ENCODE results near the gene CD48. TPM values are rescaled to one million over a fixed set of nuclear protein-coding genes. Genes with fewer than 3 reads are reported as not detected.

Gene CD48
- total and polyA plus RNA-seq, 2 donors, result 7.0 to 7.5 TPM

GRCh38 chr1:160671603-160672517, 39.8 kb downstream of the CD48 start:
- H3K4me1 ChIP-seq (ENCODE audit: insufficient read depth), result no peaks in the 10 kb centered on the region
- H3K27ac ChIP-seq (ENCODE audit: low read depth), result no peak overlapping the region
- 43% methylated on average over 3 of the region's 3 CpGs for WGBS
- no peak overlapping the region for H3K4me3 ChIP-seq (ENCODE audit: low read depth, low read length)
- H3K36me3 ChIP-seq (ENCODE audit: insufficient read depth), result no peaks in the 10 kb centered on the region
- no peak for DNase-seq (ENCODE audit: extremely low spot score)

- 90% methylated on average over 4 of the region's 4 CpGs for WGBS
- no peak overlapping the region for H3K27ac ChIP-seq (ENCODE audit: low read depth)
- H3K36me3 ChIP-seq (ENCODE audit: insufficient read depth), result no peaks in the 10 kb centered on the region
- H3K4me3 ChIP-seq (ENCODE audit: low read depth, low read length), result no peak overlapping the region
- DNase-seq (ENCODE audit: extremely low spot score), result no peak
- no peaks in the 10 kb centered on the region for H3K4me1 ChIP-seq (ENCODE audit: insufficient read depth)
Measured at GRCh38 chr1:160670701-160671100, 40.9 kb downstream of the CD48 start.

- H3K4me1 ChIP-seq (ENCODE audit: insufficient read depth), result no peaks in the 10 kb centered on the region
- H3K4me3 ChIP-seq (ENCODE audit: low read depth, low read length), result no peak overlapping the region
- no peak for DNase-seq (ENCODE audit: extremely low spot score)
- H3K27ac ChIP-seq (ENCODE audit: low read depth), result no peak overlapping the region
- H3K36me3 ChIP-seq (ENCODE audit: insufficient read depth), result no peaks in the 10 kb centered on the region
- 97% methylated on average over 20 of the region's 20 CpGs for WGBS
Measured at GRCh38 chr1:160669802-160670201, 41.8 kb downstream of the CD48 start.

GRCh38 chr1:160669276-160669675, 42.3 kb downstream of the CD48 start:
- Histone ChIP-seq H3K27ac (ENCODE audit: low read depth) (no peak overlapping the region), H3K4me1 (ENCODE audit: insufficient read depth) (no peaks in the 10 kb centered on the region), H3K4me3 (ENCODE audit: low read depth, low read length) (no peak overlapping the region), H3K36me3 (ENCODE audit: insufficient read depth) (no peaks in the 10 kb centered on the region)
- DNase-seq (ENCODE audit: extremely low spot score), result no peak

- WGBS, result 83% methylated on average over 2 of the region's 2 CpGs
- no peaks in the 10 kb centered on the region for H3K4me1 ChIP-seq (ENCODE audit: insufficient read depth)
- H3K36me3 ChIP-seq (ENCODE audit: insufficient read depth), result no peaks in the 10 kb centered on the region
- no peak overlapping the region for H3K4me3 ChIP-seq (ENCODE audit: low read depth, low read length)
- no peak overlapping the region for H3K27ac ChIP-seq (ENCODE audit: low read depth)
- no peak for DNase-seq (ENCODE audit: extremely low spot score)
Measured at GRCh38 chr1:160667896-160668295, 43.7 kb downstream of the CD48 start.

- no peak for DNase-seq (ENCODE audit: extremely low spot score)
- Histone ChIP-seq H3K36me3 (ENCODE audit: insufficient read depth) (no peaks in the 10 kb centered on the region), H3K4me3 (ENCODE audit: low read depth, low read length) (no peak overlapping the region), H3K4me1 (ENCODE audit: insufficient read depth) (no peaks in the 10 kb centered on the region), H3K27ac (ENCODE audit: low read depth) (no peak overlapping the region)
- 69% methylated on average over 3 of the region's 3 CpGs for WGBS
Measured at GRCh38 chr1:160666079-160666442, 45.6 kb downstream of the CD48 start.

GRCh38 chr1:160665330-160666078, 46.1 kb downstream of the CD48 start:
- no peak overlapping the region for H3K4me3 ChIP-seq (ENCODE audit: low read depth, low read length)
- H3K4me1 ChIP-seq (ENCODE audit: insufficient read depth), result no peaks in the 10 kb centered on the region
- no peak for DNase-seq (ENCODE audit: extremely low spot score)
- no peak overlapping the region for H3K27ac ChIP-seq (ENCODE audit: low read depth)
- WGBS, result 32% methylated on average over 6 of the region's 6 CpGs
- H3K36me3 ChIP-seq (ENCODE audit: insufficient read depth), result no peaks in the 10 kb centered on the region

- no peak for DNase-seq (ENCODE audit: extremely low spot score)
- H3K4me3 ChIP-seq (ENCODE audit: low read depth, low read length), result no peak overlapping the region
- H3K4me1 ChIP-seq (ENCODE audit: insufficient read depth), result no peaks in the 10 kb centered on the region
- H3K36me3 ChIP-seq (ENCODE audit: insufficient read depth), result no peaks in the 10 kb centered on the region
- H3K27ac ChIP-seq (ENCODE audit: low read depth), result no peak overlapping the region
- 78% methylated on average over 3 of the region's 3 CpGs for WGBS
Measured at GRCh38 chr1:160664573-160665051, 47.0 kb downstream of the CD48 start.

- Histone ChIP-seq H3K36me3 (ENCODE audit: insufficient read depth) (no peaks in the 10 kb centered on the region), H3K27ac (ENCODE audit: low read depth) (no peak overlapping the region), H3K4me1 (ENCODE audit: insufficient read depth) (no peaks in the 10 kb centered on the region), H3K4me3 (ENCODE audit: low read depth, low read length) (no peak overlapping the region)
- WGBS, result 85% methylated on average over 4 of the region's 4 CpGs
- no peak for DNase-seq (ENCODE audit: extremely low spot score)
Measured at GRCh38 chr1:160662910-160663309, 48.7 kb downstream of the CD48 start.

GRCh38 chr1:160659566-160659965, 52.1 kb downstream of the CD48 start:
- WGBS, result 97% methylated on average over 4 of the region's 4 CpGs
- Histone ChIP-seq H3K27ac (ENCODE audit: low read depth) (no peak overlapping the region), H3K36me3 (ENCODE audit: insufficient read depth) (no peaks in the 10 kb centered on the region), H3K4me3 (ENCODE audit: low read depth, low read length) (no peak overlapping the region), H3K4me1 (ENCODE audit: insufficient read depth) (no peaks in the 10 kb centered on the region)
- DNase-seq (ENCODE audit: extremely low spot score), result no peak

GRCh38 chr1:160658814-160659193, 52.8 kb downstream of the CD48 start:
- no peaks in the 10 kb centered on the region for H3K4me1 ChIP-seq (ENCODE audit: insufficient read depth)
- H3K36me3 ChIP-seq (ENCODE audit: insufficient read depth), result no peaks in the 10 kb centered on the region
- H3K27ac ChIP-seq (ENCODE audit: low read depth), result no peak overlapping the region
- no peak overlapping the region for H3K4me3 ChIP-seq (ENCODE audit: low read depth, low read length)
- 85% methylated on average over 2 of the region's 2 CpGs for WGBS
- DNase-seq (ENCODE audit: extremely low spot score), result no peak

GRCh38 chr1:160658162-160658813, 53.3 kb downstream of the CD48 start:
- DNase-seq (ENCODE audit: extremely low spot score), result no peak
- H3K36me3 ChIP-seq (ENCODE audit: insufficient read depth), result no peaks in the 10 kb centered on the region
- 67% methylated on average over 8 of the region's 8 CpGs for WGBS
- H3K4me3 ChIP-seq (ENCODE audit: low read depth, low read length), result no peak overlapping the region
- H3K4me1 ChIP-seq (ENCODE audit: insufficient read depth), result no peaks in the 10 kb centered on the region
- H3K27ac ChIP-seq (ENCODE audit: low read depth), result no peak overlapping the region

GRCh38 chr1:160657250-160657781, 54.3 kb downstream of the CD48 start:
- no peak overlapping the region for H3K27ac ChIP-seq (ENCODE audit: low read depth)
- no peaks in the 10 kb centered on the region for H3K4me1 ChIP-seq (ENCODE audit: insufficient read depth)
- H3K4me3 ChIP-seq (ENCODE audit: low read depth, low read length), result no peak overlapping the region

More at GRCh38 chr1:160657250-160657781, 54.3 kb downstream of the CD48 start:
- WGBS, result 48% methylated on average over 5 of the region's 5 CpGs
- H3K36me3 ChIP-seq (ENCODE audit: insufficient read depth), result no peaks in the 10 kb centered on the region
- no peak for DNase-seq (ENCODE audit: extremely low spot score)

Data from urinary bladder (tissue), 4 donors.